OCI-LY3 (cell line): ENCODE data around the gene CD248.

Experiments
- CTCF ChIP-seq: fragments of 200-600, 300-600 bp; sonication (generic); IDR thresholded peaks from 2 replicates; pipeline ENCODE4 v1.5.1; 2014; ENCODE audit warnings: antibody characterized with exemption, low read length, low read depth
- EZH2phosphoT487 ChIP-seq: fragments of 200-600 bp; shearing (Covaris generic); IDR thresholded peaks from 2 replicates; pipeline ENCODE4 v1.6.1; 2018; ENCODE audit warnings: antibody characterized with exemption, mixed run types, low read depth

- TF ChIP-seq CTCF (no peak), EZH2phosphoT487 (no peak)
These were observed 25.5 kb downstream of the CD248 start for GRCh38 chr11:66291303-66291705.
